H1 (cell line): Measurements from ENCODE around the gene DPP10. TPM values are rescaled to one million over a fixed set of nuclear protein-coding genes. Genes with fewer than 3 reads are reported as not detected.

Experiments
- CBX8 ChIP-seq: fragments of 300-800, 300-1000 bp; sonication (generic); IDR thresholded peaks from 2 replicates; pipeline ENCODE4 v1.7.1; 2016; ENCODE audit warnings: low read depth, low read length, borderline replicate concordance
- MAFK ChIP-seq: IDR thresholded peaks from 2 replicates; pipeline ENCODE4 v1.6.1; 2012; ENCODE audit warnings: low read depth, mild to moderate bottlenecking, improper control_type of control experiment, low read length
- NRF1 ChIP-seq: IDR thresholded peaks from 2 replicates; pipeline ENCODE4 v1.6.1; 2011; ENCODE audit warnings: mild to moderate bottlenecking, low read depth, low read length, improper control_type of control experiment
- RFX5 ChIP-seq: IDR thresholded peaks from 2 replicates; pipeline ENCODE4 v1.6.1; 2011; ENCODE audit warnings: low read depth, low read length, improper control_type of control experiment, borderline replicate concordance
- TBP ChIP-seq: IDR thresholded peaks from 2 replicates; pipeline ENCODE4 v1.6.1; 2011; ENCODE audit warnings: low read depth, low read length, improper control_type of control experiment
- polyA plus RNA-seq, 7 experiments: library from polyadenylated mRNA; depleted of rRNA in 3 of 7; stranded (reverse) in 5 of 7; unstranded in 2 of 7; fragments of >200 nt in 5 of 7; fragments of 200-250 nt in 2 of 7; gene quantifications; 1 replicate in 5 of 7; 2 replicates in 1 of 7; 4 replicates in 1 of 7; pipeline versions ENCODE4 v1.2.1 to v1.2.3, GENCODE V29; 2011 to 2013; ENCODE audit warnings: missing spikeins in 2 of 7, mixed read lengths in 2 of 7
- total RNA-seq: library from RNA; stranded (reverse); fragmentation: NEBNext Ultra II Directional; extraction: Animal tissue kit (Norgen Biotek cat#: 25700); gene quantifications from 2 replicates; pipeline ENCODE4 v1.2.1, GENCODE V29; 2021
- TF ChIP-seq, protein P1 (sequence below): IDR thresholded peaks from 2 replicates; pipeline ENCODE4 v1.6.1; 2011; ENCODE audit warnings: low read length, improper control_type of control experiment

Gene DPP10
- total and polyA plus RNA-seq, 2 of the 8 experiments (the other 6 are each of a cell fraction or from before 2014, with no cell fraction given): 3.3 to 7.2 TPM

DNA sequence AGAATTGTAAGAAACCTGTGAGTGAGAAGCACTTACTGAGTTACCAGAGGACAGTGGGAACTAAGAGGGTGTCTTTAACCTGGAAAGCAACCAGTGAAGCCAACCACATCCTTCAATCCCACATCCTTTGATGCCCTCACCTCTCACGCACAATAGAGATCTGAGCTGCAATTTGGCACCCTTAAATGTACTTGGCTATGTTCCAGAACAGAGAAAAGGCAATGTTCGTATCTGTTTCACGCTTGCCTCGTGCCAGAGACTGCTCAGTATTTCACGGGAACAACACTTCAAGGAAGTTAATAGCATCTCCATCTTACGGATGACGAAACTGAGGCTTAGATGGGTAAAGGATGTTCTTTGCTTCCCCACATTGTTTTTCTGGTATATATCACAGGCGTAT lies 167.4 kb downstream of the DPP10 start (continued):
- TF ChIP-seq RFX5: no peak
- no peak for TF ChIP-seq CBX8
- TF ChIP-seq, protein P1, sequence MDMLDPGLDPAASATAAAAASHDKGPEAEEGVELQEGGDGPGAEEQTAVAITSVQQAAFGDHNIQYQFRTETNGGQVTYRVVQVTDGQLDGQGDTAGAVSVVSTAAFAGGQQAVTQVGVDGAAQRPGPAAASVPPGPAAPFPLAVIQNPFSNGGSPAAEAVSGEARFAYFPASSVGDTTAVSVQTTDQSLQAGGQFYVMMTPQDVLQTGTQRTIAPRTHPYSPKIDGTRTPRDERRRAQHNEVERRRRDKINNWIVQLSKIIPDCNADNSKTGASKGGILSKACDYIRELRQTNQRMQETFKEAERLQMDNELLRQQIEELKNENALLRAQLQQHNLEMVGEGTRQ: no peak
- no peak for TF ChIP-seq MAFK
- TF ChIP-seq TBP: no peak
- no peak for TF ChIP-seq NRF1
